NCI-H2081 (cell line): ENCODE data around the gene NUP43.
"Not testable (repeated sequence)": the region's sequence is repeated elsewhere in the genome, so short reads cannot be mapped to it uniquely, and the experiment has no call there.

Source experiments
- DNase-seq, 2 experiments: peaks; one replicate each; lab custom pipeline; 2025; lab: John Stamatoyannopoulos, UW

The NUP43 gene

GRCh38 chr6:149746147-149746946 is at the start of gene NUP43:
NUP43 (minus strand) TSS chr6:149746529; CDS start chr6:149746495, 34 bp downstream.
- DNase-seq = peak; percentile 82 to 93

- DNase-seq = no peak
Measured at GRCh38 chr6:149783551-149783950, 37.2 kb upstream of the NUP43 start.

GRCh38 chr6:149782337-149782736 is 36.0 kb upstream of the NUP43 start:
- DNase-seq = no peak

GRCh38 chr6:149781715-149782114 is 35.4 kb upstream of the NUP43 start:
- DNase-seq = no peak

GRCh38 chr6:149779644-149779963 is 33.3 kb upstream of the NUP43 start:
- no peak for DNase-seq

- DNase-seq = no peak
Measured at GRCh38 chr6:149777624-149778023, 31.3 kb upstream of the NUP43 start.

GRCh38 chr6:149771925-149772324 is 25.6 kb upstream of the NUP43 start:
- no peak for DNase-seq

- no peak for DNase-seq
Measured at GRCh38 chr6:149771185-149771584, 24.9 kb upstream of the NUP43 start.

- no peak for DNase-seq
Measured at GRCh38 chr6:149769676-149770075, 23.3 kb upstream of the NUP43 start.

- DNase-seq = no peak
Measured at GRCh38 chr6:149766156-149766769, 19.9 kb upstream of the NUP43 start.

- DNase-seq = no peak
Measured at GRCh38 chr6:149763866-149764265, 17.5 kb upstream of the NUP43 start.

GRCh38 chr6:149761438-149761837 is 15.1 kb upstream of the NUP43 start:
- no peak for DNase-seq

- no peak for DNase-seq
Measured at GRCh38 chr6:149756261-149756636, 9.9 kb upstream of the NUP43 start.

- no peak for DNase-seq
Measured at GRCh38 chr6:149755300-149756260, 9.3 kb upstream of the NUP43 start.

GRCh38 chr6:149754548-149754947 is 8.2 kb upstream of the NUP43 start:
- DNase-seq = no peak

GRCh38 chr6:149753374-149753637 is 7.0 kb upstream of the NUP43 start:
- not testable (repeated sequence) for DNase-seq

GRCh38 chr6:149752600-149753373 is 6.5 kb upstream of the NUP43 start:
- no peak for DNase-seq

- DNase-seq = not testable (repeated sequence)
Measured at GRCh38 chr6:149751920-149752319, 5.6 kb upstream of the NUP43 start.

- no peak for DNase-seq
Measured at GRCh38 chr6:149751239-149751638, 4.9 kb upstream of the NUP43 start.

GRCh38 chr6:149750136-149750609 is 3.8 kb upstream of the NUP43 start:
- DNase-seq = peak; percentile 58 to 72

GRCh38 chr6:149749594-149750135 is 3.3 kb upstream of the NUP43 start, which contains the start of gene PCMT1:
PCMT1 (plus strand) TSS chr6:149749741; CDS start chr6:149749902, 161 bp downstream.
- peak; percentile 78 to 87 for DNase-seq
